ENCODE measurements around the gene C6orf118. TPM values are rescaled to one million over a fixed set of nuclear protein-coding genes. Genes with fewer than 3 reads are reported as not detected.

Gene C6orf118
- total and polyA plus RNA-seq, 10 of the 15 experiments (the other 5 are each of a cell fraction or from before 2014, with no cell fraction given), result not detected

GRCh38 chr6:165340532-165340931 lies 31.1 kb upstream of the C6orf118 start:
- no peak overlapping the region for H3K4me2 ChIP-seq (ENCODE audit: control insufficient read depth, insufficient read depth)
- POLR2A ChIA-PET, result no interaction called here
- no peak overlapping the region for H3K9ac ChIP-seq (ENCODE audit: control insufficient read depth, insufficient read depth, low read length)
- in situ Hi-C loops (cut with MboI), result no loop called here
- H4K20me1 ChIP-seq (ENCODE audit: control insufficient read depth, insufficient read depth), result no peaks in the 10 kb centered on the region
- H3K9me3 ChIP-seq (replicated peaks; ENCODE audit: control insufficient read depth, insufficient read depth, low read length), result no peaks in the 10 kb centered on the region
- RAD21 ChIA-PET (ENCODE audit: unreplicated experiment), result no interaction called here
- DNase-seq (ENCODE audit: low read depth, low spot score) (no peak), ATAC-seq (no peak), FAIRE-seq (no peak)
- SMC1A ChIA-PET (ENCODE audit: uncharacterized antibody, unreplicated experiment), result no interaction called here
- H3K27me3 ChIP-seq (replicated peaks in 1 of 2; ENCODE audit: control insufficient read depth in 2 of 2, insufficient read depth in 2 of 2, low read length in 1 of 2), result no peaks in the 10 kb centered on the region
- intact Hi-C loops (cut with micrococcal nuclease; ENCODE audit: unreplicated experiment), result no loop called here
- no peaks in the 10 kb centered on the region for H3K79me2 ChIP-seq (ENCODE audit: control insufficient read depth, insufficient read depth, low read length)
- H3K27ac ChIP-seq (ENCODE audit: control insufficient read depth, insufficient read depth), result no peak overlapping the region
- no peaks in the 10 kb centered on the region for H3K36me3 ChIP-seq (ENCODE audit: control insufficient read depth in 2 of 2, insufficient read depth in 2 of 2, low read length in 1 of 2)
- CTCF ChIA-PET, result no interaction called here
- H3K4me1 ChIP-seq (ENCODE audit: control insufficient read depth, insufficient read depth, low read length), result no peaks in the 10 kb centered on the region
- no peak overlapping the region for H2AFZ ChIP-seq (ENCODE audit: control insufficient read depth, low read depth, low read length)
- H3K4me3 ChIP-seq, result no peak overlapping the region
- WGBS (ENCODE audit: insufficient coverage, insufficient replicate concordance, low lambda C conversion rate, missing lambda C conversion rate), result 6% methylated on average over 5 of the region's 5 CpGs
- BruUV-seq (replicated peaks), result no TSS peak
- TF ChIP-seq ZBTB4 (CRISPR knock-in tag; IDR thresholded peaks at IDR 0.05), result no peak
- no peak for TF ChIP-seq BCLAF1 (IDR thresholded peaks at IDR 0.05)
- TF ChIP-seq E2F4 (IDR thresholded peaks at IDR 0.05; ENCODE audit: low read depth, low read length), result no peak
- TF ChIP-seq NR2C1 (IDR thresholded peaks at IDR 0.05), result no peak
- TF ChIP-seq MAX (IDR thresholded peaks at IDR 0.05; ENCODE audit: low read depth, low read length), result no peak
- TF ChIP-seq IRF3 (IDR thresholded peaks at IDR 0.05), result no peak
- no peak for TF ChIP-seq USF1 (IDR thresholded peaks at IDR 0.05; ENCODE audit: borderline replicate concordance, extremely low read length, insufficient read depth, low read depth, low read length)
- TF ChIP-seq ATF7 (IDR thresholded peaks at IDR 0.05; ENCODE audit: low read depth), result no peak
- TF ChIP-seq IKZF2 (IDR thresholded peaks at IDR 0.05), result no peak
- TF ChIP-seq CREM (IDR thresholded peaks at IDR 0.05; ENCODE audit: low read depth), result no peak
- TF ChIP-seq HDAC2 (IDR thresholded peaks at IDR 0.05), result no peak
- no peak for TF ChIP-seq SUPT20H (IDR thresholded peaks at IDR 0.05; ENCODE audit: borderline replicate concordance, control insufficient read depth, low read depth, low read length)
- TF ChIP-seq ATF3 (IDR thresholded peaks at IDR 0.05; ENCODE audit: borderline replicate concordance, extremely low read depth, low read depth, low read length), result no peak
- TF ChIP-seq RAD51 (IDR thresholded peaks at IDR 0.05), result no peak

Data from GM12878 (cell line).